Retina (tissue), 1 donor: ENCODE measurements around the gene UNKL.

Experiments
- DNase-seq: peaks from one replicate; pipeline ENCODE4 v3.0.0-alpha.2; 2016

The UNKL gene

GRCh38 chr16:1398826-1399581, 15.5 kb downstream of the UNKL start:
- no peak for DNase-seq

GRCh38 chr16:1398351-1398750, 16.2 kb downstream of the UNKL start:
- DNase-seq, result no peak

- DNase-seq, result no peak
These were observed 16.7 kb downstream of the UNKL start for GRCh38 chr16:1397779-1398178.

GRCh38 chr16:1395444-1396031, 19.0 kb downstream of the UNKL start:
- DNase-seq, result no peak

- no peak for DNase-seq
These were observed 20.0 kb downstream of the UNKL start for GRCh38 chr16:1394367-1394951.

- no peak for DNase-seq
These were observed 20.8 kb downstream of the UNKL start for GRCh38 chr16:1393613-1394176.

GRCh38 chr16:1392826-1393225, 21.7 kb downstream of the UNKL start:
- no peak for DNase-seq

GRCh38 chr16:1390239-1390779, 24.2 kb downstream of the UNKL start:
- DNase-seq, result no peak

GRCh38 chr16:1389762-1390161, 24.7 kb downstream of the UNKL start:
- no peak for DNase-seq

- DNase-seq, result no peak
These were observed 27.2 kb downstream of the UNKL start for GRCh38 chr16:1387331-1387730.

GRCh38 chr16:1385232-1385631, 29.3 kb downstream of the UNKL start:
- no peak for DNase-seq

GRCh38 chr16:1383556-1383955, 30.9 kb downstream of the UNKL start:
- no peak for DNase-seq

- no peak for DNase-seq
These were observed 32.7 kb downstream of the UNKL start for GRCh38 chr16:1381612-1382406.

- DNase-seq, result no peak
These were observed 34.3 kb downstream of the UNKL start for GRCh38 chr16:1380195-1380594.

- DNase-seq, result peak; percentile 46
These were observed 35.0 kb downstream of the UNKL start for GRCh38 chr16:1379304-1380076.

- peak; percentile 26 for DNase-seq
These were observed 35.6 kb downstream of the UNKL start for GRCh38 chr16:1378804-1379303.

GRCh38 chr16:1378087-1378803, 36.3 kb downstream of the UNKL start:
- DNase-seq, result no peak

GRCh38 chr16:1377406-1378010, 37.0 kb downstream of the UNKL start:
- DNase-seq, result no peak

- no peak for DNase-seq
These were observed 38.6 kb downstream of the UNKL start for GRCh38 chr16:1375741-1376410.

GRCh38 chr16:1375298-1375640, 39.2 kb downstream of the UNKL start:
- no peak for DNase-seq
